ENCODE results near the gene IL36A. TPM values are rescaled to one million over a fixed set of nuclear protein-coding genes. Genes with fewer than 3 reads are reported as not detected.

IL36A gene
- total and polyA plus RNA-seq, 9 of the 15 experiments (the other 6 are each of a cell fraction or from before 2014, with no cell fraction given) = not detected

DNA sequence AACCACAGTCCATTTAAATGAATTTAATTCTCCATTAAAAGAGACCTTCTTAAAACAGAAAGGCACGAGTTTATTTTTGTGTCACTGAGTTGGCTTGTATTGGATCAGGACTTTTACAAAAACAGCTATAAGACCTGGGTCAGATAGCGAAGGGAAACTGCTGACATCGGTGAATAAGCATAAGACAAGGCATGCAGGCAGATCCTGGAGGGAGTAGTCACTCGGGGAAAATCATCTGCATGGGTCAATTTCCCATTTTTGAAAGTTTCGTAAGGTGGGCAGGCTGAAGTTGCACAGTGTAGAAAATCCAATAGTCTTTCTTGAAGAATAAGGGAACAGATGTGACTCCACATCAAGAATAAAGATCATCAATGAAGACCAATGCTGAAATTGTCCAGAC, 34.5 kb downstream of the IL36A start:
- 8% methylated on average over 5 of the region's 5 CpGs for WGBS (ENCODE audit: insufficient coverage, low coverage, missing lambda C conversion rate)
- Histone ChIP-seq H3K36me3 (ENCODE audit: control insufficient read depth, insufficient read depth, low read length) (no peaks in the 10 kb centered on the region), H3K4me3 (no peak overlapping the region), H3K4me1 (replicated peaks in 1 of 2; ENCODE audit: control insufficient read depth in 2 of 2, insufficient read depth in 2 of 2, low read length in 2 of 2) (peaks cover 0 to under 1% of the 10 kb centered on the region in 2 experiments; a peak in 2 of 5 replicates), H3K4me2 (ENCODE audit: insufficient read depth, low read length) (no peak overlapping the region), H3K27ac (ENCODE audit: extremely low read depth, low read depth, low read length) (no peak overlapping the region), H2AFZ (ENCODE audit: low read depth, low read length) (no peak overlapping the region), H3K79me2 (ENCODE audit: control insufficient read depth, insufficient read depth, low read length) (no peaks in the 10 kb centered on the region), H3K27me3 (ENCODE audit: control insufficient read depth in 2 of 2, insufficient read depth in 2 of 2, low read length in 2 of 2) (no peaks in the 10 kb centered on the region), H3K9ac (ENCODE audit: insufficient read depth in 1 of 2, low read depth in 2 of 2, low read length in 2 of 2) (no peak overlapping the region), H3K9me3 (replicated peaks; ENCODE audit: control insufficient read depth, insufficient read depth, low read depth, low read length) (no peaks in the 10 kb centered on the region), H3K9me1 (ENCODE audit: control insufficient read depth, insufficient read depth, low read length) (no peaks in the 10 kb centered on the region), H4K20me1 (replicated peaks; ENCODE audit: control insufficient read depth, insufficient read depth, low read length) (no peaks in the 10 kb centered on the region)
- no peak for ATAC-seq
- intact Hi-C loops (cut with micrococcal nuclease) = no loop called here
- no TSS peak for BruUV-seq (replicated peaks)
- no peak for FAIRE-seq
- ChIA-PET POLR2A (no interaction called here), CTCF (ENCODE audit: low intra/inter-chr PET ratio) (no interaction called here)
- in situ Hi-C loops (cut with MboI) = no loop called here
- no peak for DNase-seq (ENCODE audit: extremely low read depth in 1 of 4, low spot score in 3 of 4)
- TF ChIP-seq POLR2G (IDR thresholded peaks at IDR 0.05; ENCODE audit: low read depth, low read length) = no peak
- TF ChIP-seq, protein P1, sequence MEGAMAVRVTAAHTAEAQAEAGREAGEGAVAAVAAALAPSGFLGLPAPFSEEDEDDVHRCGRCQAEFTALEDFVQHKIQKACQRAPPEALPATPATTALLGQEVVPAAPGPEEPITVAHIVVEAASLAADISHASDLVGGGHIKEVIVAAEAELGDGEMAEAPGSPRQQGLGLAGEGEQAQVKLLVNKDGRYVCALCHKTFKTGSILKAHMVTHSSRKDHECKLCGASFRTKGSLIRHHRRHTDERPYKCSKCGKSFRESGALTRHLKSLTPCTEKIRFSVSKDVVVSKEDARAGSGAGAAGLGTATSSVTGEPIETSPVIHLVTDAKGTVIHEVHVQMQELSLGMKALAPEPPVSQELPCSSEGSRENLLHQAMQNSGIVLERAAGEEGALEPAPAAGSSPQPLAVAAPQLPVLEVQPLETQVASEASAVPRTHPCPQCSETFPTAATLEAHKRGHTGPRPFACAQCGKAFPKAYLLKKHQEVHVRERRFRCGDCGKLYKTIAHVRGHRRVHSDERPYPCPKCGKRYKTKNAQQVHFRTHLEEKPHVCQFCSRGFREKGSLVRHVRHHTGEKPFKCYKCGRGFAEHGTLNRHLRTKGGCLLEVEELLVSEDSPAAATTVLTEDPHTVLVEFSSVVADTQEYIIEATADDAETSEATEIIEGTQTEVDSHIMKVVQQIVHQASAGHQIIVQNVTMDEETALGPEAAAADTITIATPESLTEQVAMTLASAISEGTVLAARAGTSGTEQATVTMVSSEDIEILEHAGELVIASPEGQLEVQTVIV (CRISPR knock-in tag; IDR thresholded peaks at IDR 0.05; ENCODE audit: borderline replicate concordance) = no peak
- TF ChIP-seq SIX5 (IDR thresholded peaks at IDR 0.05; ENCODE audit: borderline replicate concordance in 1 of 2, insufficient read depth in 1 of 2, low read depth in 1 of 2, low read length in 2 of 2) = no peak
- no peak for TF ChIP-seq WHSC1 (IDR thresholded peaks at IDR 0.05; ENCODE audit: low read length)
- no peak for TF ChIP-seq NFIC (IDR thresholded peaks at IDR 0.05)
- TF ChIP-seq FOSL1 (tag; conservative IDR thresholded peaks at IDR 0.05) = 0 out of 2 replicates have a peak, but pooled peaks have one; percentile 21
- no peak for TF ChIP-seq HMG20A (CRISPR knock-in tag; conservative IDR thresholded peaks at IDR 0.05)
- TF ChIP-seq ZNF316 (IDR thresholded peaks at IDR 0.05) = peak; percentile 84
- TF ChIP-seq, protein P2, sequence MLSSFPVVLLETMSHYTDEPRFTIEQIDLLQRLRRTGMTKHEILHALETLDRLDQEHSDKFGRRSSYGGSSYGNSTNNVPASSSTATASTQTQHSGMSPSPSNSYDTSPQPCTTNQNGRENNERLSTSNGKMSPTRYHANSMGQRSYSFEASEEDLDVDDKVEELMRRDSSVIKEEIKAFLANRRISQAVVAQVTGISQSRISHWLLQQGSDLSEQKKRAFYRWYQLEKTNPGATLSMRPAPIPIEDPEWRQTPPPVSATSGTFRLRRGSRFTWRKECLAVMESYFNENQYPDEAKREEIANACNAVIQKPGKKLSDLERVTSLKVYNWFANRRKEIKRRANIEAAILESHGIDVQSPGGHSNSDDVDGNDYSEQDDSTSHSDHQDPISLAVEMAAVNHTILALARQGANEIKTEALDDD (IDR thresholded peaks at IDR 0.05) = no peak
- TF ChIP-seq GATAD2A (IDR thresholded peaks at IDR 0.05) = no peak
- TF ChIP-seq NR2C1 (IDR thresholded peaks at IDR 0.05) = no peak
- TF ChIP-seq NR2C1 (tag; IDR thresholded peaks at IDR 0.05) = no peak
- no peak for TF ChIP-seq U2AF1 (optimal IDR thresholded peaks at IDR 0.05; ENCODE audit: low read depth, low read length)
- TF ChIP-seq, protein P3, sequence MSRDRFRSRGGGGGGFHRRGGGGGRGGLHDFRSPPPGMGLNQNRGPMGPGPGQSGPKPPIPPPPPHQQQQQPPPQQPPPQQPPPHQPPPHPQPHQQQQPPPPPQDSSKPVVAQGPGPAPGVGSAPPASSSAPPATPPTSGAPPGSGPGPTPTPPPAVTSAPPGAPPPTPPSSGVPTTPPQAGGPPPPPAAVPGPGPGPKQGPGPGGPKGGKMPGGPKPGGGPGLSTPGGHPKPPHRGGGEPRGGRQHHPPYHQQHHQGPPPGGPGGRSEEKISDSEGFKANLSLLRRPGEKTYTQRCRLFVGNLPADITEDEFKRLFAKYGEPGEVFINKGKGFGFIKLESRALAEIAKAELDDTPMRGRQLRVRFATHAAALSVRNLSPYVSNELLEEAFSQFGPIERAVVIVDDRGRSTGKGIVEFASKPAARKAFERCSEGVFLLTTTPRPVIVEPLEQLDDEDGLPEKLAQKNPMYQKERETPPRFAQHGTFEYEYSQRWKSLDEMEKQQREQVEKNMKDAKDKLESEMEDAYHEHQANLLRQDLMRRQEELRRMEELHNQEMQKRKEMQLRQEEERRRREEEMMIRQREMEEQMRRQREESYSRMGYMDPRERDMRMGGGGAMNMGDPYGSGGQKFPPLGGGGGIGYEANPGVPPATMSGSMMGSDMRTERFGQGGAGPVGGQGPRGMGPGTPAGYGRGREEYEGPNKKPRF (IDR thresholded peaks at IDR 0.05; ENCODE audit: low read depth, low read length) = no peak
- TF ChIP-seq MAFG (tag; conservative IDR thresholded peaks at IDR 0.05) = peak; percentile 91
- no peak for TF ChIP-seq HNRNPK (IDR thresholded peaks at IDR 0.05; ENCODE audit: low read depth, low read length, poor library complexity, severe bottlenecking)
